IMR-90 (cell line): ENCODE measurements around the gene SPINT2. TPM values are rescaled to one million over a fixed set of nuclear protein-coding genes. Genes with fewer than 3 reads are reported as not detected.

Experiments used
- ATAC-seq: fragments of 200-7000 bp; cut with Tn5 transposase; 2 replicates; pipeline ENCODE4 v1.9.1; 2020; ENCODE audit warnings: low read depth, mild to moderate bottlenecking, moderate library complexity
- BruUV-seq: library from RNA; stranded (reverse); fragments of 400-500 nt; replicated peaks from 2 replicates; lab custom pipeline; 2021; lab: Mats Ljungman, UMichigan
- CTCF ChIA-PET: fragments of 300-600 bp; formaldehyde crosslinking; extraction: SDS; loops from one replicate; lab custom pipeline; 2021; ENCODE audit warnings: antibody characterized with exemption; lab: Yijun Ruan, JAX
- POLR2A ChIA-PET: fragments of 300-600 bp; sonication (Branson Sonifier 250); formaldehyde crosslinking; loops from one replicate; lab custom pipeline; 2022; ENCODE audit warnings: antibody characterized with exemption; ENCODE audit not compliant: unreplicated experiment; lab: Charles Lee
- DNase-seq: peaks from one replicate; pipeline ENCODE4 v3.0.0; 2013
- H2AFZ ChIP-seq: replicated peaks from 2 replicates; pipeline ENCODE3; 2013; ENCODE audit warnings: low read length, mild to moderate bottlenecking; ENCODE audit not compliant: poor library complexity
- H2AK5ac ChIP-seq: 2 replicates; pipeline ENCODE4 v1.6.1; 2013; ENCODE audit warnings: low read depth, low read length, inconsistent platforms
- H2AK9ac ChIP-seq: replicated peaks from 2 replicates; pipeline ENCODE3; 2013; ENCODE audit warnings: mild to moderate bottlenecking, low read depth, low read length, moderate library complexity; ENCODE audit not compliant: poor library complexity
- H2BK120ac ChIP-seq: 2 replicates; pipeline ENCODE4 v1.6.1; 2013; ENCODE audit warnings: low read depth, low read length, inconsistent platforms
- H2BK15ac ChIP-seq: 3 replicates; pipeline ENCODE4 v1.6.1; 2013; ENCODE audit warnings: low read depth, low read length, inconsistent platforms
- H2BK20ac ChIP-seq: 2 replicates; pipeline ENCODE4 v1.6.1; 2013; ENCODE audit warnings: low read depth, mild to moderate bottlenecking, inconsistent platforms, low read length, moderate library complexity
- H2BK5ac ChIP-seq: 2 replicates; pipeline ENCODE4 v1.6.1; 2013; ENCODE audit warnings: mild to moderate bottlenecking, low read depth, low read length, inconsistent platforms; ENCODE audit not compliant: poor library complexity, severe bottlenecking
- H3K14ac ChIP-seq: replicated peaks from 2 replicates; pipeline ENCODE4 v1.6.1; 2013; ENCODE audit warnings: low read depth, low read length, inconsistent platforms
- H3K18ac ChIP-seq: 2 replicates; pipeline ENCODE4 v1.6.1; 2013; ENCODE audit warnings: low read depth, low read length, control low read depth
- H3K23ac ChIP-seq: 2 replicates; pipeline ENCODE4 v1.6.1; 2013; ENCODE audit warnings: low read depth, low read length, inconsistent platforms
- H3K27ac ChIP-seq: 2 replicates; pipeline ENCODE4 v1.5.1; 2013; ENCODE audit warnings: mild to moderate bottlenecking, control low read depth, low read length; ENCODE audit not compliant: insufficient read depth
- H3K27me3 ChIP-seq: 2 replicates; pipeline ENCODE4 v1.6.1; 2013; ENCODE audit warnings: low read length; ENCODE audit not compliant: control insufficient read depth, insufficient read depth
- H3K36me3 ChIP-seq: 2 replicates; pipeline ENCODE4 v1.6.1; 2013; ENCODE audit warnings: low read length, mixed read lengths; ENCODE audit not compliant: control insufficient read depth, insufficient read depth
- H3K4ac ChIP-seq: 2 replicates; pipeline ENCODE4 v1.6.1; 2013; ENCODE audit warnings: low read depth, low read length, inconsistent platforms
- H3K4me1 ChIP-seq: 2 replicates; pipeline ENCODE4 v1.6.1; 2013; ENCODE audit warnings: low read length, mixed read lengths; ENCODE audit not compliant: control insufficient read depth, insufficient read depth
- H3K4me2 ChIP-seq: 2 replicates; pipeline ENCODE4 v1.6.1; 2013; ENCODE audit warnings: low read depth, mild to moderate bottlenecking, control low read depth, low read length, moderate library complexity
- H3K4me3 ChIP-seq: 2 replicates; pipeline ENCODE4 v1.5.1; 2013; ENCODE audit warnings: low read depth, mild to moderate bottlenecking, control low read depth, low read length, moderate library complexity; ENCODE audit not compliant: insufficient read depth
- H3K56ac ChIP-seq: 2 replicates; pipeline ENCODE4 v1.6.1; 2013; ENCODE audit warnings: low read length, inconsistent platforms; ENCODE audit not compliant: insufficient read depth; ENCODE audit errors: extremely low read depth
- H3K79me1 ChIP-seq, 2 experiments: 2 replicates each; pipeline ENCODE4 v1.6.1; 2013; ENCODE audit warnings: low read length in 2 of 2, inconsistent platforms in 1 of 2, low read depth in 1 of 2
- H3K9ac ChIP-seq: 2 replicates; pipeline ENCODE4 v1.6.1; 2013; ENCODE audit warnings: low read depth, low read length, control low read depth
- H3K9me1 ChIP-seq: 2 replicates; pipeline ENCODE4 v1.6.1; 2013; ENCODE audit warnings: low read length, inconsistent platforms; ENCODE audit not compliant: insufficient read depth
- H3K9me3 ChIP-seq: 2 replicates; pipeline ENCODE4 v1.6.1; 2013; ENCODE audit warnings: low read length; ENCODE audit not compliant: control insufficient read depth, insufficient read depth
- H4K20me1 ChIP-seq: 2 replicates; pipeline ENCODE4 v1.6.1; 2013; ENCODE audit warnings: low read length, inconsistent platforms; ENCODE audit not compliant: insufficient read depth
- H4K5ac ChIP-seq: 2 replicates; pipeline ENCODE4 v1.6.1; 2013; ENCODE audit warnings: mild to moderate bottlenecking, low read depth, low read length, control low read depth
- H4K8ac ChIP-seq, 2 experiments: 2 replicates each; pipeline ENCODE4 v1.6.1; 2013; ENCODE audit warnings: low read depth in 2 of 2, low read length in 2 of 2, control low read depth in 1 of 2, inconsistent platforms in 1 of 2
- H4K91ac ChIP-seq: 2 replicates; pipeline ENCODE4 v1.6.1; 2013; ENCODE audit warnings: low read depth, low read length, inconsistent platforms; ENCODE audit not compliant: insufficient read depth
- BHLHE40 ChIP-seq: fragments of 150-350 bp; IDR thresholded peaks from 2 replicates; pipeline ENCODE4 v1.6.1; 2016; ENCODE audit warnings: mild to moderate bottlenecking, low read depth, low read length
- CEBPB ChIP-seq: IDR thresholded peaks from 2 replicates; pipeline ENCODE4 v1.6.1; 2012; ENCODE audit warnings: low read depth, low read length, improper control_type of control experiment
- CHD1 ChIP-seq: IDR thresholded peaks from 2 replicates; pipeline ENCODE4 v1.6.1; 2012; ENCODE audit warnings: low read depth, low read length, improper control_type of control experiment
- FOS ChIP-seq: fragments of 150-350 bp; IDR thresholded peaks from 2 replicates; pipeline ENCODE4 v1.6.1; 2016; ENCODE audit warnings: low read depth, low read length
- MAFK ChIP-seq: IDR thresholded peaks from 2 replicates; pipeline ENCODE4 v1.6.1; 2012; ENCODE audit warnings: low read depth, low read length, improper control_type of control experiment
- MAZ ChIP-seq: IDR thresholded peaks from 2 replicates; pipeline ENCODE4 v1.6.1; 2012; ENCODE audit warnings: low read depth, mild to moderate bottlenecking, low read length, improper control_type of control experiment, moderate library complexity, borderline replicate concordance
- MXI1 ChIP-seq: IDR thresholded peaks from 2 replicates; pipeline ENCODE4 v1.6.1; 2012; ENCODE audit warnings: low read depth, mild to moderate bottlenecking, low read length, moderate library complexity, borderline replicate concordance
- NFE2L2 ChIP-seq: fragments of 150-350 bp; IDR thresholded peaks from 2 replicates; pipeline ENCODE4 v1.6.1; 2016; ENCODE audit warnings: low read depth, mild to moderate bottlenecking, low read length
- POLR2A ChIP-seq: IDR thresholded peaks from 2 replicates; pipeline ENCODE4 v1.6.1; 2012; ENCODE audit warnings: mild to moderate bottlenecking, low read depth, low read length
- RAD21 ChIP-seq: IDR thresholded peaks from 2 replicates; pipeline ENCODE4 v1.6.1; 2012; ENCODE audit warnings: low read length, improper control_type of control experiment
- RCOR1 ChIP-seq: IDR thresholded peaks from 2 replicates; pipeline ENCODE4 v1.6.1; 2012; ENCODE audit warnings: mild to moderate bottlenecking, low read length, improper control_type of control experiment; ENCODE audit not compliant: insufficient replicate concordance
- RFX5 ChIP-seq: IDR thresholded peaks from 2 replicates; pipeline ENCODE4 v1.8.0; 2012; ENCODE audit warnings: low read depth, mild to moderate bottlenecking, low read length, moderate library complexity
- SMC3 ChIP-seq: fragments of 150-350 bp; IDR thresholded peaks from 2 replicates; pipeline ENCODE4 v1.6.1; 2016; ENCODE audit warnings: low read depth, mild to moderate bottlenecking, antibody characterized with exemption, low read length, moderate library complexity
- WGBS, 2 experiments: methylation state at CpG; one replicate each; pipeline versions ENCODE4 v1.1.5 to v1.1.7; 2013; ENCODE audit warnings: missing lambda C conversion rate in 2 of 2; ENCODE audit not compliant: insufficient read length in 1 of 2; ENCODE audit errors: extremely low coverage in 2 of 2; 5-methylcytosine and 5-hydroxymethylcytosine counted together
- dilution Hi-C: fragments of 300-500 bp; cut with HindIII; formaldehyde crosslinking; loops from one replicate; pipeline ENCODE4 v1.14.3; 2018; ENCODE audit warnings: low sequenced_read_pairs; ENCODE audit not compliant: unreplicated experiment
- in situ Hi-C: fragments of 300-500 bp; cut with MboI; formaldehyde crosslinking; loops from 3 replicates; pipeline ENCODE4 v1.14.3; 2019; ENCODE audit warnings: low sequenced_read_pairs, inconsistent platforms, mixed read lengths
- intact Hi-C: fragments of 100-400 bp; cut with micrococcal nuclease; formaldehyde crosslinking; loops from 2 replicates; pipeline ENCODE4 v1.10.0; 2022
- polyA plus RNA-seq, 3 experiments: library from polyadenylated mRNA; depleted of rRNA; stranded (reverse); fragments of >200 nt; gene quantifications; 2 replicates each; pipeline ENCODE4 v1.2.3, GENCODE V29; 2012; ENCODE audit warnings: low replicate concordance in 1 of 3
- total RNA-seq: library from RNA; depleted of rRNA; stranded (reverse); fragments of >200 nt; gene quantifications from 2 replicates; pipeline ENCODE4 v1.2.3, GENCODE V29; 2012
- TF ChIP-seq, protein P1 (sequence below): fragments of 150-350 bp; IDR thresholded peaks from 2 replicates; pipeline ENCODE4 v1.6.1; 2017; ENCODE audit warnings: mild to moderate bottlenecking, antibody characterized with exemption, low read length, low read depth
- TF ChIP-seq, protein P2 (sequence below): conservative IDR thresholded peaks from 2 replicates; pipeline ENCODE4 v1.5.1; 2012; ENCODE audit warnings: mild to moderate bottlenecking, low read depth, low read length, improper control_type of control experiment
- TF ChIP-seq, protein P3 (sequence below): fragments of 150-350 bp; IDR thresholded peaks from 2 replicates; pipeline ENCODE4 v1.6.1; 2016; ENCODE audit warnings: low read depth, mild to moderate bottlenecking, low read length, moderate library complexity, borderline replicate concordance

The SPINT2 gene
- total and polyA plus RNA-seq, 2 of the 4 experiments (the other 2 are of a cell fraction): 0.54 to 1.2 TPM

DNA sequence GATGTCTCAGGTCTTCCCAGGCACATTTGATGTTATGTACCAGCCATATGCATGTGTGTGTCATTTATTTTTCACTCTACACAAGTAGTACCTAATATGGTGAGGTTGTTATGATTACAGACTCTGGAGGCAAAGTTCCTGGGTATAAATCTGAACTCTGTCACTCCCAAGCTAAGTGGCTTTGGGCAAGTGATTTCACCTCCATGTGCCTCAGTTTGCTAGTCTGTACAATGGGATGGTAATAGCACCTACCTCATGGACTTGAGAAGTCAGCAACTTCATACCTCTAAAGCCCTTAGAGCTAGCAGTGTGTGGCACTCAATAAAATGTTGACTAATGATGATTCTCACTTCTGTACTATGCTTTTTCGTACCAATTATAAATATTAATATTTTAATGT is 67.4 kb downstream of the SPINT2 start:
- intact Hi-C loops (no loop called here), in situ Hi-C loops (loop anchor here (5.0 to 10.0 kb wide), 2 partner anchors 99 to 437 kb away; no protein-coding TSS in a partner anchor), dilution Hi-C loops (no loop called here)

More for the DNA sequence above, 67.4 kb downstream of the SPINT2 start:
- Histone ChIP-seq H3K9me1 (no peaks in the 10 kb centered on the region), H2AK5ac (no peak overlapping the region), H3K79me1 (no peaks in the 10 kb centered on the region), H3K4me3 (no peak overlapping the region), H3K4me1 (no peaks in the 10 kb centered on the region), H2BK20ac (no peak overlapping the region), H4K91ac (no peak overlapping the region), H3K36me3 (peaks cover 16% of the 10 kb centered on the region), H2AK9ac (no peak overlapping the region), H3K14ac (no peak overlapping the region), H4K20me1 (no peaks in the 10 kb centered on the region), H3K4me2 (no peak overlapping the region), H4K5ac (no peak overlapping the region), H3K9me3 (no peaks in the 10 kb centered on the region), H2BK120ac (no peak overlapping the region), H3K23ac (no peak overlapping the region), H3K27me3 (no peaks in the 10 kb centered on the region), H2AFZ (no peak overlapping the region), H2BK5ac (no peak overlapping the region), H3K56ac (no peak overlapping the region), H3K4ac (no peak overlapping the region), H4K8ac (no peak overlapping the region), H3K9ac (no peak overlapping the region), H3K18ac (no peak overlapping the region), H2BK15ac (no peak overlapping the region), H3K27ac (no peak overlapping the region)
- WGBS, 2 experiments: no CpG with 5 or more reads among the region's 1 CpG
- CTCF ChIA-PET: interaction anchor here (0.6 kb wide), 1 partner anchor 115 kb away, joined by 3 read pairs; no protein-coding TSS in a partner anchor
- TF ChIP-seq, protein P1, sequence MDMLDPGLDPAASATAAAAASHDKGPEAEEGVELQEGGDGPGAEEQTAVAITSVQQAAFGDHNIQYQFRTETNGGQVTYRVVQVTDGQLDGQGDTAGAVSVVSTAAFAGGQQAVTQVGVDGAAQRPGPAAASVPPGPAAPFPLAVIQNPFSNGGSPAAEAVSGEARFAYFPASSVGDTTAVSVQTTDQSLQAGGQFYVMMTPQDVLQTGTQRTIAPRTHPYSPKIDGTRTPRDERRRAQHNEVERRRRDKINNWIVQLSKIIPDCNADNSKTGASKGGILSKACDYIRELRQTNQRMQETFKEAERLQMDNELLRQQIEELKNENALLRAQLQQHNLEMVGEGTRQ: no peak
- no peak for TF ChIP-seq MXI1
- no peak for TF ChIP-seq MAFK
- TF ChIP-seq RAD21: no peak
- TF ChIP-seq RFX5: no peak
- TF ChIP-seq FOS: no peak
- no peak for TF ChIP-seq BHLHE40
- TF ChIP-seq SMC3: no peak
- TF ChIP-seq CHD1: no peak
- TF ChIP-seq MAZ: no peak
- TF ChIP-seq POLR2A: no peak
- TF ChIP-seq, protein P2, sequence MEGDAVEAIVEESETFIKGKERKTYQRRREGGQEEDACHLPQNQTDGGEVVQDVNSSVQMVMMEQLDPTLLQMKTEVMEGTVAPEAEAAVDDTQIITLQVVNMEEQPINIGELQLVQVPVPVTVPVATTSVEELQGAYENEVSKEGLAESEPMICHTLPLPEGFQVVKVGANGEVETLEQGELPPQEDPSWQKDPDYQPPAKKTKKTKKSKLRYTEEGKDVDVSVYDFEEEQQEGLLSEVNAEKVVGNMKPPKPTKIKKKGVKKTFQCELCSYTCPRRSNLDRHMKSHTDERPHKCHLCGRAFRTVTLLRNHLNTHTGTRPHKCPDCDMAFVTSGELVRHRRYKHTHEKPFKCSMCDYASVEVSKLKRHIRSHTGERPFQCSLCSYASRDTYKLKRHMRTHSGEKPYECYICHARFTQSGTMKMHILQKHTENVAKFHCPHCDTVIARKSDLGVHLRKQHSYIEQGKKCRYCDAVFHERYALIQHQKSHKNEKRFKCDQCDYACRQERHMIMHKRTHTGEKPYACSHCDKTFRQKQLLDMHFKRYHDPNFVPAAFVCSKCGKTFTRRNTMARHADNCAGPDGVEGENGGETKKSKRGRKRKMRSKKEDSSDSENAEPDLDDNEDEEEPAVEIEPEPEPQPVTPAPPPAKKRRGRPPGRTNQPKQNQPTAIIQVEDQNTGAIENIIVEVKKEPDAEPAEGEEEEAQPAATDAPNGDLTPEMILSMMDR: no peak
- TF ChIP-seq NFE2L2: no peak
- no peak for TF ChIP-seq CEBPB
- TF ChIP-seq, protein P3, sequence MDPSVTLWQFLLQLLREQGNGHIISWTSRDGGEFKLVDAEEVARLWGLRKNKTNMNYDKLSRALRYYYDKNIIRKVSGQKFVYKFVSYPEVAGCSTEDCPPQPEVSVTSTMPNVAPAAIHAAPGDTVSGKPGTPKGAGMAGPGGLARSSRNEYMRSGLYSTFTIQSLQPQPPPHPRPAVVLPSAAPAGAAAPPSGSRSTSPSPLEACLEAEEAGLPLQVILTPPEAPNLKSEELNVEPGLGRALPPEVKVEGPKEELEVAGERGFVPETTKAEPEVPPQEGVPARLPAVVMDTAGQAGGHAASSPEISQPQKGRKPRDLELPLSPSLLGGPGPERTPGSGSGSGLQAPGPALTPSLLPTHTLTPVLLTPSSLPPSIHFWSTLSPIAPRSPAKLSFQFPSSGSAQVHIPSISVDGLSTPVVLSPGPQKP: no peak
- TF ChIP-seq RCOR1: no peak
- ATAC-seq (no peak), DNase-seq (no peak)
- BruUV-seq: no TSS peak
- POLR2A ChIA-PET: no interaction called here
